Fibroblast of the conjunctiva (primary cell): ENCODE results near the gene FOXA3.
"Not testable (repeated sequence)": the region's sequence is repeated elsewhere in the genome, so short reads cannot be mapped to it uniquely, and the experiment has no call there.

Experiments
- DNase-seq: peaks from one replicate; pipeline ENCODE4 v3.0.0-alpha.2; 2010; ENCODE audit warnings: low read depth

The FOXA3 gene

GRCh38 chr19:45895519-45895972 is 31.4 kb downstream of the FOXA3 start:
- no peak for DNase-seq

GRCh38 chr19:45895983-45896599 is 32.0 kb downstream of the FOXA3 start:
- DNase-seq = not testable (repeated sequence)

GRCh38 chr19:45897261-45897812 is 33.2 kb downstream of the FOXA3 start:
- DNase-seq = no peak

GRCh38 chr19:45899253-45899652 is 35.1 kb downstream of the FOXA3 start:
- DNase-seq = no peak

GRCh38 chr19:45899919-45900589 is 35.9 kb downstream of the FOXA3 start:
- no peak for DNase-seq

- DNase-seq = no peak
These were observed 36.8 kb downstream of the FOXA3 start for GRCh38 chr19:45900738-45901431.

- DNase-seq = no peak
These were observed 37.3 kb downstream of the FOXA3 start for GRCh38 chr19:45901432-45901911.

GRCh38 chr19:45901912-45902650 is 38.0 kb downstream of the FOXA3 start, which contains the start of gene MYPOP:
MYPOP (minus strand) TSS chr19:45902613; CDS start chr19:45901773, 840 bp downstream.
- no peak for DNase-seq

GRCh38 chr19:45902651-45903625 is 38.8 kb downstream of the FOXA3 start:
- peak; percentile 96 for DNase-seq

GRCh38 chr19:45905011-45905410 is 40.9 kb downstream of the FOXA3 start:
- DNase-seq = no peak

GRCh38 chr19:45906221-45906620 is 42.1 kb downstream of the FOXA3 start:
- DNase-seq = no peak

GRCh38 chr19:45908956-45909355 is 44.8 kb downstream of the FOXA3 start:
- DNase-seq = no peak

- no peak for DNase-seq
These were observed 47.2 kb downstream of the FOXA3 start for GRCh38 chr19:45911291-45911690.

GRCh38 chr19:45913874-45914830 is 50.0 kb downstream of the FOXA3 start, which contains the start of gene NANOS2:
NANOS2 (minus strand) TSS chr19:45914778; CDS start chr19:45914693, 85 bp downstream.
- DNase-seq = no peak

- no peak for DNase-seq
These were observed 53.4 kb downstream of the FOXA3 start for GRCh38 chr19:45917421-45918091.

- DNase-seq = no peak
These were observed 54.6 kb downstream of the FOXA3 start for GRCh38 chr19:45918721-45919120.

- DNase-seq = no peak
These were observed 55.6 kb downstream of the FOXA3 start for GRCh38 chr19:45919678-45920077.

GRCh38 chr19:45920458-45920857 is 56.3 kb downstream of the FOXA3 start:
- no peak for DNase-seq

GRCh38 chr19:45922281-45922680 is 58.2 kb downstream of the FOXA3 start:
- no peak for DNase-seq
